Measurements from ENCODE around the gene IRF2. TPM values are rescaled to one million over a fixed set of nuclear protein-coding genes. Genes with fewer than 3 reads are reported as not detected.

Gene IRF2
- total RNA-seq, 1 donor from 2014 or later, result 45.3 TPM

GRCh38 chr4:184368290-184368689 is 106.1 kb downstream of the IRF2 start:
- DNase-seq (ENCODE audit: low spot score), result no peak

- DNase-seq (ENCODE audit: low spot score), result no peak
Observed at GRCh38 chr4:184364100-184364921, 110.0 kb downstream of the IRF2 start.

- no peak for DNase-seq (ENCODE audit: low spot score)
Observed at GRCh38 chr4:184363258-184363657, 111.1 kb downstream of the IRF2 start.

- no peak for DNase-seq (ENCODE audit: low spot score)
Observed at GRCh38 chr4:184362396-184362795, 112.0 kb downstream of the IRF2 start.

- no peak for DNase-seq (ENCODE audit: low spot score)
Observed at GRCh38 chr4:184361443-184361842, 112.9 kb downstream of the IRF2 start.

GRCh38 chr4:184359888-184360287 is 114.5 kb downstream of the IRF2 start:
- no peak for DNase-seq (ENCODE audit: low spot score)

GRCh38 chr4:184358521-184359232 is 115.7 kb downstream of the IRF2 start:
- DNase-seq (ENCODE audit: low spot score), result no peak

- DNase-seq (ENCODE audit: low spot score), result no peak
Observed at GRCh38 chr4:184357772-184358171, 116.6 kb downstream of the IRF2 start.

- no peak for DNase-seq (ENCODE audit: low spot score)
Observed at GRCh38 chr4:184357165-184357564, 117.2 kb downstream of the IRF2 start.

- DNase-seq (ENCODE audit: low spot score), result no peak
Observed at GRCh38 chr4:184356366-184356765, 118.0 kb downstream of the IRF2 start.

- DNase-seq (ENCODE audit: low spot score), result no peak
Observed at GRCh38 chr4:184355857-184356256, 118.5 kb downstream of the IRF2 start.

GRCh38 chr4:184355111-184355604 is 119.2 kb downstream of the IRF2 start:
- peak; percentile 55 for DNase-seq (ENCODE audit: low spot score)

- no peak for DNase-seq (ENCODE audit: low spot score)
Observed at GRCh38 chr4:184352891-184353290, 121.5 kb downstream of the IRF2 start.

GRCh38 chr4:184351560-184352451 is 122.5 kb downstream of the IRF2 start:
- no peak for DNase-seq (ENCODE audit: low spot score)

GRCh38 chr4:184350964-184351363 is 123.4 kb downstream of the IRF2 start:
- DNase-seq (ENCODE audit: low spot score), result no peak

GRCh38 chr4:184350213-184350817 is 124.0 kb downstream of the IRF2 start:
- DNase-seq (ENCODE audit: low spot score), result no peak

- DNase-seq (ENCODE audit: low spot score), result peak; percentile 31
Observed at GRCh38 chr4:184349283-184350039, 124.9 kb downstream of the IRF2 start.

- DNase-seq (ENCODE audit: low spot score), result peak; percentile 86
Observed at GRCh38 chr4:184348311-184349233, 125.8 kb downstream of the IRF2 start.
